HEK293T (cell line): ENCODE results near the gene CNPY3.
A peak's percentile ranks its signal among the peaks of the same experiment; 100 is the strongest.
"Not testable (repeated sequence)": the region's sequence is repeated elsewhere in the genome, so short reads cannot be mapped to it uniquely, and the experiment has no call there.

Experiments
- CTCF ChIA-PET: fragments of 350-600 bp; formaldehyde crosslinking; extraction: SDS; loops from one replicate; lab custom pipeline; 2021; ENCODE audit warnings: antibody characterized with exemption, inconsistent platforms; lab: Yijun Ruan, JAX
- POLR2A ChIA-PET: fragments of 350-600 bp; formaldehyde crosslinking; extraction: SDS; loops from one replicate; lab custom pipeline; 2020; ENCODE audit warnings: antibody characterized with exemption, inconsistent platforms; lab: Yijun Ruan, JAX
- DNase-seq: peaks from one replicate; pipeline ENCODE4 v3.0.0; 2012; ENCODE audit warnings: mixed read lengths; ENCODE audit errors: extremely low spot score
- ARNT ChIP-seq: fragments of 450-650 bp; IDR thresholded peaks from 2 replicates; pipeline ENCODE4 v1.6.1; 2017; ENCODE audit warnings: mild to moderate bottlenecking
- BHLHE40 ChIP-seq: fragments of 450-650 bp; IDR thresholded peaks from 2 replicates; pipeline ENCODE4 v1.6.1; 2016; ENCODE audit warnings: mild to moderate bottlenecking, moderate library complexity, borderline replicate concordance
- CTBP1 ChIP-seq: fragments of 450-650 bp; IDR thresholded peaks from 2 replicates; pipeline ENCODE4 v1.6.1; 2016; ENCODE audit warnings: borderline replicate concordance
- ELF4 ChIP-seq: fragments of 450-650 bp; IDR thresholded peaks from 2 replicates; pipeline ENCODE4 v1.6.1; 2017; ENCODE audit warnings: antibody characterized with exemption
- FOXA1 ChIP-seq: fragments of 450-650 bp; IDR thresholded peaks from 2 replicates; pipeline ENCODE4 v1.6.1; 2016; ENCODE audit warnings: mild to moderate bottlenecking
- FOXK2 ChIP-seq: fragments of 450-650 bp; IDR thresholded peaks from 2 replicates; pipeline ENCODE4 v1.6.1; 2016; ENCODE audit warnings: mild to moderate bottlenecking
- FOXM1 ChIP-seq: fragments of 450-650 bp; IDR thresholded peaks from 2 replicates; pipeline ENCODE4 v1.6.1; 2017; ENCODE audit warnings: mild to moderate bottlenecking, borderline replicate concordance
- HDGF ChIP-seq: fragments of 450-650 bp; IDR thresholded peaks from 2 replicates; pipeline ENCODE4 v1.6.1; 2017; ENCODE audit warnings: antibody characterized with exemption, borderline replicate concordance
- L3MBTL2 ChIP-seq: fragments of 450-650 bp; conservative IDR thresholded peaks from 2 replicates; pipeline ENCODE4 v1.6.1; 2016; ENCODE audit warnings: mild to moderate bottlenecking
- LEF1 ChIP-seq: fragments of 450-650 bp; IDR thresholded peaks from 2 replicates; pipeline ENCODE4 v1.6.1; 2017; ENCODE audit warnings: mild to moderate bottlenecking, borderline replicate concordance
- NFRKB ChIP-seq: fragments of 450-650 bp; IDR thresholded peaks from 2 replicates; pipeline ENCODE4 v1.6.1; 2016; ENCODE audit warnings: mild to moderate bottlenecking, moderate library complexity
- PKNOX1 ChIP-seq: fragments of 450-650 bp; IDR thresholded peaks from 2 replicates; pipeline ENCODE4 v1.6.1; 2016
- SP1 ChIP-seq: fragments of 450-650 bp; IDR thresholded peaks from 2 replicates; pipeline ENCODE4 v1.6.1; 2017
- SUZ12 ChIP-seq: fragments of 450-650 bp; IDR thresholded peaks from 2 replicates; pipeline ENCODE4 v1.6.1; 2016; ENCODE audit warnings: mild to moderate bottlenecking
- TARDBP ChIP-seq: fragments of 450-650 bp; IDR thresholded peaks from 2 replicates; pipeline ENCODE4 v1.6.1; 2016
- ZNF384 ChIP-seq: fragments of 450-650 bp; IDR thresholded peaks from 2 replicates; pipeline ENCODE4 v1.6.1; 2016

CNPY3 gene

GRCh38 chr6:42899871-42900270, 29.4 kb upstream of the CNPY3 start:
- ChIA-PET POLR2A (no interaction called here), CTCF (interaction anchor here (1.0 kb wide), 1 partner anchor 79 kb away, joined by 4 read pairs; no protein-coding TSS in a partner anchor)
- no peak for DNase-seq
- TF ChIP-seq LEF1 (no peak), SP1 (no peak), FOXA1 (no peak), FOXM1 (no peak), ELF4 (no peak), CTBP1 (no peak), HDGF (no peak), ARNT (no peak), PKNOX1 (no peak)

GRCh38 chr6:42901538-42901957, 27.7 kb upstream of the CNPY3 start:
- CTCF ChIA-PET: interaction anchor here (0.6 to 1.3 kb wide), 4 partner anchors 28 to 242 kb away, joined by 3 to 4 read pairs (median 4); partner anchors contain the start of genes CNPY3 and CUL7
- TF ChIP-seq L3MBTL2: no peak
- no peak for TF ChIP-seq ARNT
- TF ChIP-seq HDGF: no peak
- TF ChIP-seq FOXA1: no peak
- no peak for TF ChIP-seq TARDBP
- TF ChIP-seq FOXM1: no peak
- no peak for TF ChIP-seq ELF4
- TF ChIP-seq SP1: no peak
- TF ChIP-seq ZNF384: no peak
- no peak for TF ChIP-seq SUZ12
- TF ChIP-seq BHLHE40: no peak
- TF ChIP-seq LEF1: no peak
- POLR2A ChIA-PET: no interaction called here
- DNase-seq: peak; percentile 66

- CTCF ChIA-PET, DNase-seq: not testable (repeated sequence)
- POLR2A ChIA-PET: interaction anchor here (0.9 to 1.0 kb wide), 2 partner anchors 86 to 112 kb away, joined by 3 read pairs; no protein-coding TSS in a partner anchor
These were observed 26.6 kb upstream of the CNPY3 start for GRCh38 chr6:42902429-42903263.

- POLR2A ChIA-PET: no interaction called here
- TF ChIP-seq FOXK2 (no peak), HDGF (no peak), L3MBTL2 (no peak), NFRKB (no peak), ARNT (no peak), SP1 (no peak), FOXM1 (no peak), TARDBP (no peak), LEF1 (no peak), BHLHE40 (no peak), ELF4 (no peak)
- DNase-seq: no peak
- CTCF ChIA-PET: interaction anchor here (0.9 kb wide), 1 partner anchor 25 kb away, joined by 3 read pairs; no protein-coding TSS in a partner anchor
These were observed 24.8 kb upstream of the CNPY3 start for GRCh38 chr6:42904467-42904866.

- TF ChIP-seq LEF1 (no peak), BHLHE40 (no peak), FOXK2 (no peak)
- POLR2A ChIA-PET: interaction anchor here (1.5 kb wide), 2 partner anchors 22 to 77 kb away, joined by 4 to 7 read pairs; partner anchors contain the start of genes CNPY3 and PPP2R5D
- DNase-seq: no peak
- CTCF ChIA-PET: no interaction called here
These were observed 21.9 kb upstream of the CNPY3 start for GRCh38 chr6:42907336-42907735.

GRCh38 chr6:42909835-42910234, 19.4 kb upstream of the CNPY3 start:
- no peak for DNase-seq
- TF ChIP-seq FOXM1 (no peak), HDGF (no peak), ARNT (no peak), BHLHE40 (no peak), FOXK2 (no peak), NFRKB (no peak), ZNF384 (no peak), TARDBP (no peak), L3MBTL2 (no peak), SUZ12 (no peak)
- ChIA-PET POLR2A (interaction anchor here (1.7 kb wide), 1 partner anchor 19 kb away, joined by 7 read pairs; the partner anchor contains the start of gene CNPY3), CTCF (no interaction called here)

GRCh38 chr6:42911171-42912021, 17.9 kb upstream of the CNPY3 start:
- ChIA-PET CTCF (interaction anchor here (0.6 kb wide), 1 partner anchor 256 kb away, joined by 3 read pairs; no protein-coding TSS in a partner anchor), POLR2A (interaction anchor here (3.2 kb wide), 1 partner anchor 18 kb away, joined by 12 read pairs; the partner anchor contains the start of gene CNPY3)
- no peak for DNase-seq
- no peak for TF ChIP-seq NFRKB
- no peak for TF ChIP-seq BHLHE40
- no peak for TF ChIP-seq ARNT
- TF ChIP-seq CTBP1: no peak
- no peak for TF ChIP-seq ZNF384
- TF ChIP-seq FOXK2: no peak
- TF ChIP-seq FOXA1: no peak
- no peak for TF ChIP-seq SUZ12
- TF ChIP-seq L3MBTL2: no peak
- no peak for TF ChIP-seq LEF1
- TF ChIP-seq HDGF: no peak
- no peak for TF ChIP-seq TARDBP
- no peak for TF ChIP-seq PKNOX1
- TF ChIP-seq SP1: no peak
